ENCODE results near the gene SH3GLB2.
"Not testable (repeated sequence)": the region's sequence is repeated elsewhere in the genome, so short reads cannot be mapped to it uniquely, and the experiment has no call there.

SH3GLB2 gene

GRCh38 chr9:128992995-128993394, 35.1 kb downstream of the SH3GLB2 start:
- no peak for DNase-seq

- DNase-seq, result no peak
Measured at GRCh38 chr9:128987805-128988204, 40.3 kb downstream of the SH3GLB2 start.

DNA sequence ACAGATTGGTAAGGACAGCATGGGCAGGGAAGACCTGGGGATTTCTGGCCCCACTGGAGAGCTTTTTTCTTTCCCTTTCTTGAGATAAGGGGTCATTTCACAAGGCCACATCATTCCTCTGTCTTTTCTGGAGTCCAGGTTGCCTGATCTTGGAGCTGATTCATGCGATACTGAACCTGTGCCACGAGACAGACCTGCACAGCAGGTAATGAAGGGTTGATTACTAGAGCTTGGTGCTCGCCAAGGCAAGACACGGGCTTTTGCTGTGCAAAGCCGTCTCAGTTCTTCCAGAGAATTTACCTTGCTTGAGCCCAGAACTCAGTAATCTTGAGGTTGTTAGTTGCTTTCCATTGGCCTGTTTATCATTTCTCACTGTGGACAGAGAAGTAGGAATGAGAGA, 41.5 kb downstream of the SH3GLB2 start:
- DNase-seq, result no peak

DNA sequence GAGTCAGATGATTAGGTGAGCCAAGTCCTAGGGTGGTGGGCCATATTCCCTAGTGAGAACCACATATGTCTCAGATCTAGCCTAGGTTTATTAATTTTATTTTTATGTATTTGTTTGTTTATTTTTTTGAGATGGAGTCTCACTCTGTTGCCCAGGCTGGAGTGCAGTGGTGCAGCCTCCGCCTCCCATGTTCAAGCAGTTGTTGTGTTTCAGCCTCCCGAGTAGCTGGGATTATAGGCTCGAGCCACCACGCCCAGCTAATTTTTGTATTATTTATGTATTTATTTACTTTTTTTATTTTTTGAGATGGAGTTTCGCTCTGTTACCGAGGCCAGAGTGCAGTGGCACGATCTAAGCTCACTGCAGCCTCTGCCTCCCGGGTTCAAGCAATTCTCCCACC, 44.6 kb downstream of the SH3GLB2 start:
- no peak for DNase-seq

- DNase-seq, result no peak
Measured at GRCh38 chr9:128979111-128979510, 49.0 kb downstream of the SH3GLB2 start.

DNA sequence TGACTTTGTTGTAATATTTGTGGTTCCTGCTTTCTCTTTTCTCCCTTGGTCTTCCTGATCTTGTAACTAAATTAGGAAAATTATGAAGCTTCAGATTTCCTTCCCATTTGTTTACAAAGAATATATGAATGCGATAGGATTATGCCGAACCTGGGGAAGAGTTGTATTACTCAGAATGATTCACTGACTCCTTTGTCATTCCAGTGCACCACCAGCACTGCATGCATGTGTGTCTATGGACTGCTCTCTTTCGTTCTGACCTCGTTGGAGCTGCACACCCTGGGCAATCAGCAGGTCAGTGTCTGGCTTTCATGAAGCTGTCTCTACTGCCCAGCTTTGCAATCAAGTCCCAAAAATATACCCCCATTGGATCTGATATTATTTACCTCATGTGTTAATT, 55.2 kb downstream of the SH3GLB2 start:
- DNase-seq, result no peak

DNA sequence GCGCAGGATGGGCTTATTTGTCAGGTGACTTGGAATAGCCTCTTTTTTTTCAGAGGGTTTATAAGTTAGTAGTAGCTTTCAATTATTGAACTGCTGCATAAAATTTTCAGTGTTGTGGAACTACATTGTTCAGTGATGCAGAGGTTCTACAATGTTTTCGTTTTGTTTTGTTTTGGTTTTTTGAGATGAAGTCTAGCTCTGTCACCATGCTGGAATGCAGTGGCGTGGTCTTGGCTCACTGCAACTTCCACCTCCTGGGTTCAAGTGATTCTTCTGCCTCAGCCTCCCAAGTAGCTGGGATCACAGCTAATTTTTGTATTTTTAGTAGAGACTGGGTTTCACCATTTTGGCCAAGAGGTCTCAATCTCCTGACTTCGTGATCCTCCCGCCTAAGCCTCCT, 58.6 kb downstream of the SH3GLB2 start:
- DNase-seq, result no peak

GRCh38 chr9:128961403-128961802, 66.7 kb downstream of the SH3GLB2 start:
- not testable (repeated sequence) for DNase-seq
